Measurements from ENCODE around the gene SPNS3. TPM values are rescaled to one million over a fixed set of nuclear protein-coding genes. Genes with fewer than 3 reads are reported as not detected.

Gene SPNS3
- total and polyA plus RNA-seq, 4 donors: 0.16 to 2.3 (median 0.24) TPM

- TF ChIP-seq FOXA1 (IDR thresholded peaks at IDR 0.05) (no peak), ATF3 (IDR thresholded peaks at IDR 0.05) (no peak), YY1 (IDR thresholded peaks at IDR 0.05) (no peak), HNF4G (IDR thresholded peaks at IDR 0.05) (no peak), JUND (IDR thresholded peaks at IDR 0.05) (no peak), EGR1 (IDR thresholded peaks at IDR 0.05; ENCODE audit: low read depth in 2 of 2) (no peak), TAF1 (conservative IDR thresholded peaks at IDR 0.05) (no peak), HNF4A (conservative IDR thresholded peaks at IDR 0.05) (no peak), CTCF (IDR thresholded peaks at IDR 0.05; ENCODE audit: low read depth, low read length, missing input control) (no peak), NR2F2 (IDR thresholded peaks at IDR 0.05) (no peak), FOXA2 (IDR thresholded peaks at IDR 0.05) (no peak), MAX (IDR thresholded peaks at IDR 0.05) (no peak), RXRA (IDR thresholded peaks at IDR 0.05) (no peak), GABPA (IDR thresholded peaks at IDR 0.05 in 1 of 2, conservative IDR thresholded peaks at IDR 0.05 in 1 of 2) (no peak), SP1 (IDR thresholded peaks at IDR 0.05) (no peak), REST (IDR thresholded peaks at IDR 0.05) (no peak), RAD21 (IDR thresholded peaks at IDR 0.05) (no peak)
- TF ChIP-seq, protein P1, sequence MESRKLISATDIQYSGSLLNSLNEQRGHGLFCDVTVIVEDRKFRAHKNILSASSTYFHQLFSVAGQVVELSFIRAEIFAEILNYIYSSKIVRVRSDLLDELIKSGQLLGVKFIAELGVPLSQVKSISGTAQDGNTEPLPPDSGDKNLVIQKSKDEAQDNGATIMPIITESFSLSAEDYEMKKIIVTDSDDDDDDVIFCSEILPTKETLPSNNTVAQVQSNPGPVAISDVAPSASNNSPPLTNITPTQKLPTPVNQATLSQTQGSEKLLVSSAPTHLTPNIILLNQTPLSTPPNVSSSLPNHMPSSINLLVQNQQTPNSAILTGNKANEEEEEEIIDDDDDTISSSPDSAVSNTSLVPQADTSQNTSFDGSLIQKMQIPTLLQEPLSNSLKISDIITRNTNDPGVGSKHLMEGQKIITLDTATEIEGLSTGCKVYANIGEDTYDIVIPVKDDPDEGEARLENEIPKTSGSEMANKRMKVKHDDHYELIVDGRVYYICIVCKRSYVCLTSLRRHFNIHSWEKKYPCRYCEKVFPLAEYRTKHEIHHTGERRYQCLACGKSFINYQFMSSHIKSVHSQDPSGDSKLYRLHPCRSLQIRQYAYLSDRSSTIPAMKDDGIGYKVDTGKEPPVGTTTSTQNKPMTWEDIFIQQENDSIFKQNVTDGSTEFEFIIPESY (IDR thresholded peaks at IDR 0.05): no peak
- DNase-seq (ENCODE audit: low spot score): no peak
- H3K9me3 ChIP-seq (ENCODE audit: control insufficient read depth in 4 of 4, low read length in 3 of 4): no peaks in the 10 kb centered on the region
- WGBS: 96% methylated on average over 2 of the region's 2 CpGs
- H3K4me1 ChIP-seq (ENCODE audit: control insufficient read depth in 4 of 4, insufficient read depth in 4 of 4, low read length in 3 of 4): peaks cover 0 to 4% (median 1%) of the 10 kb centered on the region in 4 donors
- H3K36me3 ChIP-seq (ENCODE audit: control insufficient read depth in 4 of 4, insufficient read depth in 3 of 4, low read depth in 1 of 4, low read length in 3 of 4): no peaks in the 10 kb centered on the region
- H3K27me3 ChIP-seq (ENCODE audit: control insufficient read depth in 4 of 4, insufficient read depth in 4 of 4, low read length in 3 of 4): no peaks in the 10 kb centered on the region
- H3K27ac ChIP-seq (ENCODE audit: low read depth in 1 of 2, low read length in 2 of 2): no peak overlapping the region
- no peak overlapping the region for H3K4me3 ChIP-seq (ENCODE audit: low read depth in 1 of 3, low read length in 3 of 3)
- no peak overlapping the region for H3K9ac ChIP-seq (ENCODE audit: low read depth in 1 of 2, low read length in 2 of 2)
Observed at GRCh38 chr17:4386406-4386805, 47.3 kb upstream of the SPNS3 start.

All from liver (tissue), 9 donors.